ENCODE results near the gene KCNE2. TPM values are rescaled to one million over a fixed set of nuclear protein-coding genes. Genes with fewer than 3 reads are reported as not detected.

The KCNE2 gene
- total RNA-seq, 1 experiment from 2014 or later = not detected

GRCh38 chr21:34340061-34340460 is 23.7 kb upstream of the KCNE2 start:
- Histone ChIP-seq H3K9me2 (ENCODE audit: insufficient read depth) (no peaks in the 10 kb centered on the region), H3K27ac (ENCODE audit: low read depth, low read length) (no peak overlapping the region), H3K4me2 (ENCODE audit: low read length) (no peak overlapping the region), H3K27me3 (ENCODE audit: insufficient read depth, low read length) (no peaks in the 10 kb centered on the region), H2AFZ (ENCODE audit: low read depth, low read length, poor library complexity, severe bottlenecking) (no peak overlapping the region), H3K4me1 (ENCODE audit: control insufficient read depth in 1 of 2, insufficient read depth in 2 of 2, low read length in 2 of 2) (peaks cover 0 to 6% of the 10 kb centered on the region in 2 experiments; a peak in 1 of 4 replicates), H3K9me3 (ENCODE audit: control insufficient read depth in 1 of 2, insufficient read depth in 1 of 2, low read depth in 1 of 2, low read length in 2 of 2) (no peaks in the 10 kb centered on the region), H3K79me2 (ENCODE audit: insufficient read depth, low read length) (no peaks in the 10 kb centered on the region), H3K36me3 (ENCODE audit: control insufficient read depth in 1 of 2, insufficient read depth in 2 of 2, low read length in 2 of 2) (no peaks in the 10 kb centered on the region), H3K4me3 (replicated peaks in 1 of 2; ENCODE audit: low read depth in 1 of 2, low read length in 2 of 2) (no peak overlapping the region), H4K20me1 (ENCODE audit: insufficient read depth) (no peaks in the 10 kb centered on the region), H3K9ac (ENCODE audit: low read length) (no peak overlapping the region)
- ChIA-PET CTCF (no interaction called here), POLR2A (no interaction called here), RAD21 (ENCODE audit: low non-redundant PET in 1 of 2, low total read pairs in 2 of 2, uncharacterized antibody in 2 of 2, unreplicated experiment in 2 of 2) (no interaction called here)
- TF ChIP-seq CEBPB (IDR thresholded peaks at IDR 0.05; ENCODE audit: low read depth) = no peak
- TF ChIP-seq EGR1 (IDR thresholded peaks at IDR 0.05; ENCODE audit: low read depth) = no peak
- no peak for TF ChIP-seq ELF1 (IDR thresholded peaks at IDR 0.05; ENCODE audit: borderline replicate concordance, low read depth)
- TF ChIP-seq ZNF274 (IDR thresholded peaks at IDR 0.05; ENCODE audit: low read depth, low read length) = no peak
- no peak for TF ChIP-seq YY1 (IDR thresholded peaks at IDR 0.05; ENCODE audit: extremely low read depth, insufficient replicate concordance, low read depth, low read length)
- TF ChIP-seq CBX3 (IDR thresholded peaks at IDR 0.05; ENCODE audit: low read depth) = no peak
- TF ChIP-seq SIN3A (IDR thresholded peaks at IDR 0.05; ENCODE audit: low read depth) = no peak
- TF ChIP-seq EZH2 (IDR thresholded peaks at IDR 0.05) = no peak
- no peak for TF ChIP-seq FOSL1 (IDR thresholded peaks at IDR 0.05; ENCODE audit: low read depth)
- TF ChIP-seq ATF3 (IDR thresholded peaks at IDR 0.05) = no peak
- no peak for TF ChIP-seq CTCF (IDR thresholded peaks at IDR 0.05 in 2 of 3, conservative IDR thresholded peaks at IDR 0.05 in 1 of 3; ENCODE audit: borderline replicate concordance in 1 of 3, insufficient read depth in 1 of 3, low read depth in 2 of 3, low read length in 2 of 3)
- TF ChIP-seq JUND (IDR thresholded peaks at IDR 0.05) = no peak
- no peak for ATAC-seq
- BruUV-seq (replicated peaks) = no TSS peak
- no peak for DNase-seq (ENCODE audit: low read depth, low spot score)
- intact Hi-C loops (cut with micrococcal nuclease) = no loop called here
